Spinal cord (tissue), 10 donors: ENCODE results near the gene TTC12. TPM values are rescaled to one million over a fixed set of nuclear protein-coding genes. Genes with fewer than 3 reads are reported as not detected.

Experiments used
- DNase-seq, 6 donors: peaks; one replicate each; pipeline versions ENCODE4 v3.0.0 to v3.0.0-alpha.2; 2013 to 2015; ENCODE audit warnings: low spot score in 6 of 6, low read depth in 4 of 6
- H3K27ac ChIP-seq: one replicate; pipeline ENCODE4 v1.5.1; 2013; ENCODE audit warnings: low read depth, low read length, control low read depth
- H3K27me3 ChIP-seq: one replicate; pipeline ENCODE4 v1.6.1; 2013; ENCODE audit warnings: low read length; ENCODE audit not compliant: control insufficient read depth, insufficient read depth
- H3K36me3 ChIP-seq: one replicate; pipeline ENCODE4 v1.6.1; 2013; ENCODE audit warnings: low read length; ENCODE audit not compliant: control insufficient read depth, insufficient read depth
- H3K4me1 ChIP-seq: one replicate; pipeline ENCODE4 v1.6.1; 2013; ENCODE audit warnings: low read length; ENCODE audit not compliant: control insufficient read depth, insufficient read depth
- H3K4me3 ChIP-seq: one replicate; pipeline ENCODE4 v1.5.1; 2013; ENCODE audit warnings: low read depth, low read length, control low read depth
- H3K9me3 ChIP-seq: one replicate; pipeline ENCODE4 v1.6.1; 2013; ENCODE audit warnings: low read length; ENCODE audit not compliant: control insufficient read depth, insufficient read depth
- WGBS: methylation state at CpG from one replicate; pipeline ENCODE4 v1.1.5; 2013; ENCODE audit warnings: missing lambda C conversion rate; ENCODE audit not compliant: insufficient coverage; 5-methylcytosine and 5-hydroxymethylcytosine counted together
- long read RNA-seq, 4 donors: transcript quantifications; one replicate each; lab custom pipeline, GENCODE V29; 2026
- polyA plus RNA-seq, 2 donors: library from polyadenylated mRNA; unstranded; fragments of 120-200 nt; gene quantifications; one replicate each; pipeline ENCODE4 v1.2.1, GENCODE V29; 2013; ENCODE audit not compliant: insufficient read length in 2 of 2
- total RNA-seq, 2 donors: library from RNA; depleted of rRNA in 1 of 2; stranded (reverse); fragments of 120-200 nt in 1 of 2; fragments of >200 nt in 1 of 2; gene quantifications; one replicate each; pipeline versions ENCODE4 v1.2.3 to v1.2.4, GENCODE V29; 2013 to 2014
- donor health status: healthy.

Gene TTC12, protein sequence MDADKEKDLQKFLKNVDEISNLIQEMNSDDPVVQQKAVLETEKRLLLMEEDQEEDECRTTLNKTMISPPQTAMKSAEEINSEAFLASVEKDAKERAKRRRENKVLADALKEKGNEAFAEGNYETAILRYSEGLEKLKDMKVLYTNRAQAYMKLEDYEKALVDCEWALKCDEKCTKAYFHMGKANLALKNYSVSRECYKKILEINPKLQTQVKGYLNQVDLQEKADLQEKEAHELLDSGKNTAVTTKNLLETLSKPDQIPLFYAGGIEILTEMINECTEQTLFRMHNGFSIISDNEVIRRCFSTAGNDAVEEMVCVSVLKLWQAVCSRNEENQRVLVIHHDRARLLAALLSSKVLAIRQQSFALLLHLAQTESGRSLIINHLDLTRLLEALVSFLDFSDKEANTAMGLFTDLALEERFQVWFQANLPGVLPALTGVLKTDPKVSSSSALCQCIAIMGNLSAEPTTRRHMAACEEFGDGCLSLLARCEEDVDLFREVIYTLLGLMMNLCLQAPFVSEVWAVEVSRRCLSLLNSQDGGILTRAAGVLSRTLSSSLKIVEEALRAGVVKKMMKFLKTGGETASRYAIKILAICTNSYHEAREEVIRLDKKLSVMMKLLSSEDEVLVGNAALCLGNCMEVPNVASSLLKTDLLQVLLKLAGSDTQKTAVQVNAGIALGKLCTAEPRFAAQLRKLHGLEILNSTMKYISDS
- total RNA-seq (10 to 100 TPM; 11.4 to 16.7 TPM), polyA plus RNA-seq (10 to 100 TPM; 12.3 to 13.2 TPM)
- long read RNA-seq, donor 1, result 0 reads
- long read RNA-seq, donor 2, result 0 reads
- long read RNA-seq, donor 3, result 0 reads
- long read RNA-seq, donor 4, partial matches to known transcripts, result 0 of 1 reads
- long read RNA-seq, donor 4, other reads (novel, unspliced or antisense), result 0 of 1 reads

DNA sequence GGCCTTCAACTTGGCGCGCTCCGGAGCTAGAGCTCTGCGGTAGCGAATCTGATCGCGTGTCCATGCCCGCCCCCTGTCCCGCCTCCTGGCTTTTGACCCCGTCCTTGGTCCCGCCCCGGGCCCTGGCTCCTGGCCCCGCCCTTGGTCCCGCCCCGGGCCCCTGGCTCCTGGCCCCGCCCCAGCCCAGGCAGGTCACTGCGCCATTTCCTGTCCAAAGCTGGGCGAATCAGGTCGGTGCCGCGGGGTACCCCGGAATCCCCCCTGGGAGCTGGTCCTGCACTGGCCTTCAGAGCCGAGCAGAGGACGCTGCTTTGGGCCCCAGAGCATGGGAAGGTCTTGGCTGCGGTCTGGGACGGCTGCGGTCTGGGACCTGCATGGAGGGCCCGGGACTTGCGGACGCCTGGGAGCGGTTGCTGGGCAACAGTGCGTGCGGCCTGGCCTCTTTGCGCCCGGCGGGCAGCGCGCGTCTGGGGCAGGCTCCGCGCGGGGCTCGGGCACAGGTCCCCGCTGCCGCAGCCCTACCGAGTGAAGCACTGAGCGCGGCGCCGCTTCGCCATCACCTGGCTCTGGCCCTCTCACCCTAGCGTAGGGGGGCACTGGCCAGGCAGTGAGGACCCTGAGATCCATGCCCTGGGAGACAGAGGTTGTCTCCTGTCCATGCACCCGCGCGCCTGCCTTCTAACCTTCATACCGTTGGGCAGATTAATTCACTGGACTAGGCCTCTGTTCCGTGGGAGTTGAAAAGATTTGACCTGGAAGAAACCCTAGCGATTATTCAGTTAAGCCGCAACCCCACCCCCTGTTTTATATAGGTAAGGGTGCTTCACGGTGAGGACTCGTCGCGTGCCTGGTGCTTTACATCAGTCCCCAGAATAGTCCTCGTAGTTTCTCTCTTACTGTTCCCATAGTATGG lies at the start of gene TTC12:
TSS of gene TTC12 (plus strand) at position 195 of the 913 bp plus-strand sequence. CDS start 1,675 bp downstream, outside the sequence.
- Histone ChIP-seq H3K4me3 (peak within 1 kb of the TSS; percentile 70), H3K27me3 (no peaks in the 10 kb centered on the region), H3K36me3 (no peaks in the 10 kb centered on the region), H3K4me1 (no peaks in the 10 kb centered on the region), H3K9me3 (no peaks in the 10 kb centered on the region), H3K27ac (peak within 1 kb of the TSS; percentile 84)
- 4% methylated on average over 56 of the region's 64 CpGs for WGBS
- DNase-seq, result peak; percentile 73 to 94 (median 78)

- DNase-seq, result peak in 2 of 6 donors; percentile 52 to 54
- Histone ChIP-seq H3K27me3 (no peaks in the 10 kb centered on the region), H3K27ac (no peak overlapping the region), H3K4me1 (peaks cover 13% of the 10 kb centered on the region), H3K9me3 (no peaks in the 10 kb centered on the region), H3K36me3 (peaks cover 56% of the 10 kb centered on the region), H3K4me3 (no peak overlapping the region)
- 56% methylated on average over 1 of the region's 2 CpGs for WGBS
Observed at GRCh38 chr11:113265362-113265761, 49.0 kb upstream of the TTC12 start.

GRCh38 chr11:113267493-113267892 lies 46.9 kb upstream of the TTC12 start:
- no peak for DNase-seq
- Histone ChIP-seq H3K36me3 (peaks cover 63% of the 10 kb centered on the region), H3K27ac (no peak overlapping the region), H3K27me3 (no peaks in the 10 kb centered on the region), H3K4me1 (peaks cover 17% of the 10 kb centered on the region), H3K9me3 (no peaks in the 10 kb centered on the region), H3K4me3 (no peak overlapping the region)
- WGBS, result 64% methylated on average over 7 of the region's 7 CpGs

DNA sequence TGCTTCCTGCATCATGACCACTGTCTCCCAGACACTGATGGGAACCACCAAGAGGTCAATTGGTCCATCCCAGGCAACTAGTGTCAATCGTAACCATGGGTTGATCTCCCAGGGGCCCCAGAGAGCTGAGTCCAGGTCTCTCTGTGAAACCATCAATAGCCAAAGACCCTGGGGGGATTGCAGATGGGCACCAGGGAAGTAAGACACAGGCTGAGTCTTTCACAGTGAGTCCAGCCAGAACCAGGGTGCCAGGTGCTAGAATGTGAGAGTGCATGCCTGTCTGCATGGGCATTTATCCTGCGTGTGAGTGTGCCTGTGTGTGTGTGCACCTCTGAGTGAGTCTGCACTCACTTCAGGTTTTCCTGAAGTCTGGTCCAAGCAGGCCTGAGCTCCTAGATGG lies 45.3 kb upstream of the TTC12 start:
- no peak overlapping the region for H3K27ac ChIP-seq
- H3K36me3 ChIP-seq, result peaks cover 70% of the 10 kb centered on the region
- no peak for DNase-seq
- no peaks in the 10 kb centered on the region for H3K27me3 ChIP-seq
- 78% methylated on average over 1 of the region's 2 CpGs for WGBS
- no peaks in the 10 kb centered on the region for H3K9me3 ChIP-seq
- peaks cover 26% of the 10 kb centered on the region for H3K4me1 ChIP-seq
- no peak overlapping the region for H3K4me3 ChIP-seq

DNA sequence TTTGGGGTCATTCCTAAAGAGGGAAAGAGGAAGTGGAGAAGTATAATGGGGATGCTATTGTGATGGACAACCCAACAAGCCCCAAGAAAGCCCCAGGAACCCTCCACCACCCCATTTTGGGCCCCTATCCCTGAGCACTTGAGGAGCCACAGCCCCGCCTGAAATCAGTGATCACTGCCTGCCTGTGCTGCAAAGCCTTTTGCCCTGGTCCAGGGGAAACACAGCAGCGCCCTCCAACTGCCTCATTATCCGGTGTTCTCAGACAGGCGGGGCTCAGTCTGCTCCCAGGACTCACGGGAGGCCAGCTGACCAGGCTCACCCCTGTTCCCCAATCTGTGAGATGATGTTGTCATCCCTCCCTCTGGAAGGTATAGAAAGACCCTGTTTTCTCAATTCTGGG lies 44.7 kb upstream of the TTC12 start:
- Histone ChIP-seq H3K27me3 (no peaks in the 10 kb centered on the region), H3K4me1 (peaks cover 26% of the 10 kb centered on the region), H3K4me3 (no peak overlapping the region), H3K9me3 (no peaks in the 10 kb centered on the region), H3K36me3 (peaks cover 70% of the 10 kb centered on the region), H3K27ac (no peak overlapping the region)
- DNase-seq, result no peak
- 92% methylated on average over 5 of the region's 5 CpGs for WGBS

DNA sequence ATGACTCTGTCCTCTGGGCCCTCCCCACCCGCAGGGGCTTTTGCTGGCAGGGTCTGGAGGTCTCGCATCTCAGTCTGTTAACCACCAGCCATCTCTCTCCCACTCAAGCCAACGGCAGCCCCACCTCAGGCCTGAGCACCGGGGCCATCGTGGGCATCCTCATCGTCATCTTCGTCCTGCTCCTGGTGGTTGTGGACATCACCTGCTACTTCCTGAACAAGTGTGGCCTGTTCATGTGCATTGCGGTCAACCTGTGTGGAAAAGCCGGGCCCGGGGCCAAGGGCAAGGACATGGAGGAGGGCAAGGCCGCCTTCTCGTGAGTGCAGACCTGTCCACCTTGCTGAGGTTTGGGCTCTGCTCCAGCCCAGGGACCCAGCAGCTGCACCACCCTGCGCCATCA lies 44.3 kb upstream of the TTC12 start:
- Histone ChIP-seq H3K4me1 (peaks cover 27% of the 10 kb centered on the region), H3K4me3 (no peak overlapping the region), H3K9me3 (no peaks in the 10 kb centered on the region), H3K27me3 (no peaks in the 10 kb centered on the region), H3K36me3 (peaks cover 71% of the 10 kb centered on the region), H3K27ac (no peak overlapping the region)
- no peak for DNase-seq
- 94% methylated on average over 13 of the region's 13 CpGs for WGBS

GRCh38 chr11:113271551-113272245 lies 42.7 kb upstream of the TTC12 start:
- Histone ChIP-seq H3K4me1 (peaks cover 29% of the 10 kb centered on the region), H3K27me3 (no peaks in the 10 kb centered on the region), H3K36me3 (peaks cover 75% of the 10 kb centered on the region), H3K4me3 (no peak overlapping the region), H3K9me3 (no peaks in the 10 kb centered on the region), H3K27ac (no peak overlapping the region)
- 94% methylated on average over 10 of the region's 14 CpGs for WGBS
- no peak for DNase-seq

DNA sequence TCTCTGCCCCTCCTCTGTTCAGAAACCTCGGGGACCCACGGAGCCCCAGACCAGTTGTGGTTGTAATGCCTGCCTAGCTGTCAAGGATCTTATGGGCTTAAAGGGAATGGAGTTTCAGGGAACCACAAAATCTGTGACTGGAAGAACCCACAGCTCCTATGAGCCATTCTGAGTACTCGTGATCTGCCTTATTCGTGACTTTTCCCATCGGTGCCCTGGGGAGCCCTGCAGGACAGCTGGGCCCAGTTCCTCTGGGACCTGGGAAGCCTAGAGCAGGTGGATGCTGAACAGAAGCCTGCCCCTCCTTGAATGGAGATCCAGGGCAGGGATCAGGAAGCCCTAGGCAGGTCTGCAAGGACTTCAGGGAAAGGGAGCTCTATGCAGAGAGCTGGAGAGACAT lies 42.1 kb upstream of the TTC12 start:
- H3K4me3 ChIP-seq, result no peak overlapping the region
- WGBS, result 85% methylated on average over 4 of the region's 5 CpGs
- H3K9me3 ChIP-seq, result no peaks in the 10 kb centered on the region
- DNase-seq, result no peak
- H3K4me1 ChIP-seq, result peaks cover 29% of the 10 kb centered on the region
- no peaks in the 10 kb centered on the region for H3K27me3 ChIP-seq
- H3K27ac ChIP-seq, result no peak overlapping the region
- H3K36me3 ChIP-seq, result peaks cover 75% of the 10 kb centered on the region
